Spleen (tissue), 7 donors: ENCODE measurements around the gene MEIOSIN.

Experiments used
- POLR2A ChIP-seq, 3 donors: fragments of 450-650 bp; IDR thresholded peaks; one replicate each; pipeline ENCODE4 v1.5.1; 2017; ENCODE audit warnings: antibody characterized with exemption in 3 of 3, mild to moderate bottlenecking in 1 of 3
- TF ChIP-seq, protein P1 (sequence below), 11 experiments: fragments of 200-600 bp in 7 of 11; fragments of 450-650 bp in 4 of 11; sonication (generic) in 4 of 11; IDR thresholded peaks in 8 of 11; conservative IDR thresholded peaks in 3 of 11; 1 replicate in 7 of 11; 2 replicates in 4 of 11; pipeline versions ENCODE4 v1.4.0 to v1.8.0; 2016 to 2021; ENCODE audit warnings: antibody characterized with exemption in 11 of 11, inconsistent platforms in 4 of 11, mild to moderate bottlenecking in 1 of 11
- donor health status: DM: no; HTN: no; CAD: no; lungs with moderate emphysema.
- donor health status: DM: no; HTN: no; CAD: no.
- donor health status: DM: no; HTN: no; CAD: no.

DNA sequence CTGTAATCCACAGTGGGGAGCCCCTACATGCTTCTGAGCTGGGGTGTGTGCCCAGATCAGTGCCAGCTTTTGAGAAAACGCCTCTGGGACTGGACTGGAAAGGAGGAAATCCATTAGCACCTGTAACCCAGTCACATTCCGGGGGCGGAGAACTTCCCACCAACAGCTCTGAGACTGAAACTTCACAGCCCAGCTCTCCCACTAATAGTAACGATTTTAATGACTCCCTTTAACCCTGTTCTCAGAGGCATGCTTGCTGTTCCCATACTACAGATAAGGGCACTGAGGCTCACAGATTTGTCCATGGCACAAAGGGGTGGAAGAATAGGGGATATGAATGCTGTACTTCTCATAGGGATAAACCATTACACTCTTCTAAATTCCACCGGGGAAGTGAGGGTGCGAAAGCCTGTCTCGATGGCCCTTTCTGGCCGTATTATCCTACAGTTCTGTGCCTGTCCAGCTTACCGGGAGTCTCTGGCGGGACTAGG, 3.4 kb upstream of the MEIOSIN start:
- TF ChIP-seq, protein P1, sequence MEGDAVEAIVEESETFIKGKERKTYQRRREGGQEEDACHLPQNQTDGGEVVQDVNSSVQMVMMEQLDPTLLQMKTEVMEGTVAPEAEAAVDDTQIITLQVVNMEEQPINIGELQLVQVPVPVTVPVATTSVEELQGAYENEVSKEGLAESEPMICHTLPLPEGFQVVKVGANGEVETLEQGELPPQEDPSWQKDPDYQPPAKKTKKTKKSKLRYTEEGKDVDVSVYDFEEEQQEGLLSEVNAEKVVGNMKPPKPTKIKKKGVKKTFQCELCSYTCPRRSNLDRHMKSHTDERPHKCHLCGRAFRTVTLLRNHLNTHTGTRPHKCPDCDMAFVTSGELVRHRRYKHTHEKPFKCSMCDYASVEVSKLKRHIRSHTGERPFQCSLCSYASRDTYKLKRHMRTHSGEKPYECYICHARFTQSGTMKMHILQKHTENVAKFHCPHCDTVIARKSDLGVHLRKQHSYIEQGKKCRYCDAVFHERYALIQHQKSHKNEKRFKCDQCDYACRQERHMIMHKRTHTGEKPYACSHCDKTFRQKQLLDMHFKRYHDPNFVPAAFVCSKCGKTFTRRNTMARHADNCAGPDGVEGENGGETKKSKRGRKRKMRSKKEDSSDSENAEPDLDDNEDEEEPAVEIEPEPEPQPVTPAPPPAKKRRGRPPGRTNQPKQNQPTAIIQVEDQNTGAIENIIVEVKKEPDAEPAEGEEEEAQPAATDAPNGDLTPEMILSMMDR (IDR thresholded peaks at IDR 0.05 in 8 of 11, conservative IDR thresholded peaks at IDR 0.05 in 3 of 11): no peak
- TF ChIP-seq POLR2A (IDR thresholded peaks at IDR 0.05): no peak
